CD4-positive, alpha-beta T cell (primary cell): ENCODE measurements around the gene HOXD11. TPM values are rescaled to one million over a fixed set of nuclear protein-coding genes. Genes with fewer than 3 reads are reported as not detected.

Experiments used
- ATAC-seq: fragments of 200-7000 bp; cut with Tn5 transposase; one replicate; pipeline ENCODE4 v1.10.0; 2022; ENCODE audit warnings: mild to moderate bottlenecking; ENCODE audit not compliant: poor library complexity
- CTCF ChIA-PET: fragments of 350-600 bp; sonication (Branson Sonifier 250); formaldehyde crosslinking; loops from one replicate; lab custom pipeline; 2021; ENCODE audit warnings: antibody characterized with exemption, inconsistent platforms; lab: Charles Lee
- POLR2A ChIA-PET: fragments of 350-600 bp; sonication (Branson Sonifier 250); formaldehyde crosslinking; loops from one replicate; lab custom pipeline; 2021; ENCODE audit warnings: antibody characterized with exemption, inconsistent platforms; lab: Charles Lee
- DNase-seq, 14 experiments: peaks; one replicate each; pipeline ENCODE4 v3.0.0-alpha.2; 2013 to 2020; ENCODE audit warnings: mixed read lengths in 2 of 14
- H3K27ac ChIP-seq, 2 donors: one replicate each; pipeline versions ENCODE4 v1.5.1 to v1.7.0; 2013; ENCODE audit warnings: low read length in 2 of 2, low read depth in 1 of 2, mild to moderate bottlenecking in 1 of 2
- H3K27me3 ChIP-seq, 2 experiments: 1 replicate in 1 of 2; 2 replicates in 1 of 2; pipeline versions ENCODE4 v1.6.1 to v1.7.0; 2013; ENCODE audit warnings: low read length in 2 of 2, control low read depth in 1 of 2, mild to moderate bottlenecking in 1 of 2, moderate library complexity in 1 of 2; ENCODE audit not compliant: insufficient read depth in 2 of 2, control insufficient read depth in 1 of 2
- H3K36me3 ChIP-seq: one replicate; pipeline ENCODE4 v1.6.1; 2013; ENCODE audit warnings: low read length, control low read depth; ENCODE audit not compliant: insufficient read depth
- H3K4me1 ChIP-seq: one replicate; pipeline ENCODE4 v1.6.1; 2013; ENCODE audit warnings: low read length, control low read depth; ENCODE audit not compliant: insufficient read depth
- H3K4me3 ChIP-seq: one replicate; pipeline ENCODE4 v1.5.1; 2013; ENCODE audit warnings: mild to moderate bottlenecking, low read length, moderate library complexity
- H3K9me3 ChIP-seq, 2 experiments: 1 replicate in 1 of 2; 2 replicates in 1 of 2; pipeline versions ENCODE4 v1.6.1 to v1.7.0; 2013; ENCODE audit warnings: low read length in 2 of 2, mild to moderate bottlenecking in 2 of 2, control low read depth in 1 of 2, moderate library complexity in 1 of 2; ENCODE audit not compliant: control insufficient read depth in 1 of 2, insufficient read depth in 1 of 2
- H3K27ac Mint-ChIP-seq: one replicate; pipeline ENCODE4 v1.8.0; 2020; ENCODE audit warnings: mixed read lengths
- H3K27me3 Mint-ChIP-seq: one replicate; pipeline ENCODE4 v1.8.0; 2021; ENCODE audit warnings: mixed read lengths
- H3K36me3 Mint-ChIP-seq: one replicate; pipeline ENCODE4 v1.8.0; 2021; ENCODE audit warnings: low read depth, mixed read lengths
- H3K4me1 Mint-ChIP-seq: one replicate; pipeline ENCODE4 v1.8.0; 2021; ENCODE audit warnings: low read depth, mixed read lengths
- H3K4me3 Mint-ChIP-seq: one replicate; pipeline ENCODE4 v1.8.0; 2020; ENCODE audit warnings: mild to moderate bottlenecking, mixed read lengths
- H3K9me3 Mint-ChIP-seq: one replicate; pipeline ENCODE4 v1.8.0; 2020; ENCODE audit warnings: mixed read lengths
- CTCF ChIP-seq: fragments of 200-600 bp; IDR thresholded peaks from one replicate; pipeline ENCODE4 v1.8.0; 2022; ENCODE audit warnings: antibody characterized with exemption, mild to moderate bottlenecking
- intact Hi-C, 2 experiments: fragments of 100-400 bp; cut with DNase I in 1 of 2; cut with micrococcal nuclease in 1 of 2; formaldehyde crosslinking; loops; one replicate each; pipeline versions ENCODE4 v1.15.1 to v1.9.0; 2023 to 2025; cut with DNase I, micrococcal nuclease
- total RNA-seq, 174 experiments: library from RNA in 2 of 174; stranded (reverse) in 2 of 174; gene quantifications; one replicate each; pipeline ENCODE4 v1.2.3 and lab custom pipeline; 2021 to 2026

The HOXD11 gene
- total RNA-seq, 2 experiments from 2014 or later = not detected

- peak in 1 of 14 experiments; percentile 32 for DNase-seq
- Mint-ChIP-seq H3K4me1 (peaks cover 45% of the 10 kb centered on the region), H3K27me3 (peaks cover 93% of the 10 kb centered on the region), H3K36me3 (no peaks in the 10 kb centered on the region), H3K9me3 (peaks cover 3% of the 10 kb centered on the region), H3K4me3 (peak overlapping the region; percentile 9), H3K27ac (no peak overlapping the region)
- CTCF ChIA-PET = interaction anchor here (1.2 kb wide), 1 partner anchor 34 kb away, joined by 3 read pairs; no protein-coding TSS in a partner anchor
- POLR2A ChIA-PET = no interaction called here
- H3K9me3 ChIP-seq = peaks cover 12 to 33% of the 10 kb centered on the region in 2 experiments
- TF ChIP-seq CTCF = no peak
- no peak overlapping the region for H3K27ac ChIP-seq
- H3K4me3 ChIP-seq = no peak overlapping the region
- peaks cover 89 to 92% of the 10 kb centered on the region in 2 experiments for H3K27me3 ChIP-seq
- no peaks in the 10 kb centered on the region for H3K36me3 ChIP-seq
- intact Hi-C loops = loop anchor here in 1 of 2 experiments (10.0 kb wide), 2 partner anchors 729 to 1399 kb away; no protein-coding TSS in a partner anchor
- no peak for ATAC-seq
- H3K4me1 ChIP-seq = peaks cover 39% of the 10 kb centered on the region
These were observed 13.8 kb upstream of the HOXD11 start for GRCh38 chr2:176093145-176093897.

GRCh38 chr2:176093898-176094249 lies 13.2 kb upstream of the HOXD11 start:
- CTCF ChIA-PET = interaction anchor here (1.2 kb wide), 1 partner anchor 33 kb away, joined by 3 read pairs; no protein-coding TSS in a partner anchor
- peaks cover 92% of the 10 kb centered on the region for H3K27me3 Mint-ChIP-seq
- H3K27me3 ChIP-seq = peaks cover 89 to 92% of the 10 kb centered on the region in 2 experiments
- H3K36me3 ChIP-seq = no peaks in the 10 kb centered on the region
- peak overlapping the region; percentile 1 for H3K4me3 Mint-ChIP-seq
- intact Hi-C loops = loop anchor here in 1 of 2 experiments (10.0 kb wide), 2 partner anchors 729 to 1399 kb away; no protein-coding TSS in a partner anchor
- peaks cover 43% of the 10 kb centered on the region for H3K4me1 Mint-ChIP-seq
- H3K27ac Mint-ChIP-seq = no peak overlapping the region
- H3K9me3 Mint-ChIP-seq = peaks cover 3% of the 10 kb centered on the region
- no peak overlapping the region for H3K27ac ChIP-seq
- POLR2A ChIA-PET = no interaction called here
- H3K36me3 Mint-ChIP-seq = no peaks in the 10 kb centered on the region
- ATAC-seq = no peak
- H3K4me1 ChIP-seq = peaks cover 34% of the 10 kb centered on the region
- DNase-seq = no peak
- peaks cover 7 to 35% of the 10 kb centered on the region in 2 experiments for H3K9me3 ChIP-seq
- no peak for TF ChIP-seq CTCF
- H3K4me3 ChIP-seq = no peak overlapping the region

GRCh38 chr2:176094349-176094748 lies 12.7 kb upstream of the HOXD11 start:
- Histone ChIP-seq H3K9me3 (peaks cover 7 to 40% of the 10 kb centered on the region in 2 experiments), H3K27me3 (peaks cover 89 to 92% of the 10 kb centered on the region in 2 experiments), H3K4me1 (peaks cover 35% of the 10 kb centered on the region), H3K36me3 (no peaks in the 10 kb centered on the region), H3K4me3 (no peak overlapping the region), H3K27ac (no peak overlapping the region)
- Mint-ChIP-seq H3K36me3 (no peaks in the 10 kb centered on the region), H3K4me1 (peaks cover 43% of the 10 kb centered on the region), H3K4me3 (peak overlapping the region; percentile 1), H3K9me3 (peaks cover 2% of the 10 kb centered on the region), H3K27me3 (peaks cover 92% of the 10 kb centered on the region), H3K27ac (no peak overlapping the region)
- DNase-seq (peak in 1 of 14 experiments; percentile 22), ATAC-seq (no peak)
- no peak for TF ChIP-seq CTCF
- ChIA-PET POLR2A (no interaction called here), CTCF (interaction anchor here (1.2 kb wide), 1 partner anchor 33 kb away, joined by 3 read pairs; no protein-coding TSS in a partner anchor)
- intact Hi-C loops = loop anchor here in 1 of 2 experiments (10.0 kb wide), 2 partner anchors 730 to 1400 kb away; no protein-coding TSS in a partner anchor
